AG04450 (cell line): ENCODE results near the gene CYS1. TPM values are rescaled to one million over a fixed set of nuclear protein-coding genes. Genes with fewer than 3 reads are reported as not detected.

Experiments used
- CTCF ChIA-PET: fragments of 300-600, 350-600 bp; formaldehyde crosslinking; extraction: SDS; loops from one replicate; lab custom pipeline; 2022; ENCODE audit warnings: antibody characterized with exemption, inconsistent platforms; lab: Charles Lee
- POLR2A ChIA-PET: fragments of 350-600 bp; formaldehyde crosslinking; extraction: SDS; loops from one replicate; lab custom pipeline; 2021; ENCODE audit warnings: antibody characterized with exemption, inconsistent platforms; lab: Yijun Ruan, JAX
- DNase-seq: peaks from one replicate; pipeline ENCODE4 v3.0.0-alpha.2; 2011; ENCODE audit warnings: low read depth, low spot score
- H3K27ac ChIP-seq: one replicate; pipeline ENCODE4 v1.5.1; 2012; ENCODE audit warnings: low read depth, low read length, control low read depth
- H3K27me3 ChIP-seq: one replicate; pipeline ENCODE4 v1.6.0; 2012; ENCODE audit warnings: low read length; ENCODE audit not compliant: control insufficient read depth, insufficient read depth
- H3K4me3 ChIP-seq: 2 replicates; pipeline ENCODE4 v1.5.1; 2011; ENCODE audit warnings: mild to moderate bottlenecking, low read depth, low read length, control low read depth
- H3K9me3 ChIP-seq: 2 replicates; pipeline ENCODE4 v1.5.1; 2012; ENCODE audit warnings: low read length; ENCODE audit not compliant: control insufficient read depth, insufficient read depth
- CTCF ChIP-seq: IDR thresholded peaks from 2 replicates; pipeline ENCODE4 v1.5.1; 2011; ENCODE audit warnings: low read depth, low read length, control low read depth, inconsistent platforms
- polyA plus RNA-seq: library from polyadenylated mRNA; depleted of rRNA; stranded (reverse); fragments of >200 nt; gene quantifications from 2 replicates; pipeline ENCODE4 v1.2.3, GENCODE V29; 2011; rRNA removed
- small RNA-seq: library from RNA; depleted of rRNA; stranded (forward); fragments of <200 nt; gene quantifications from one replicate; pipeline ENCODE3, GENCODE V24; 2012; ENCODE audit warnings: low read depth; ENCODE audit not compliant: insufficient read length

Gene CYS1
- polyA plus RNA-seq, 1 experiment: 0.12 TPM

GRCh38 chr2:10009271-10009810 is 70.9 kb downstream of the CYS1 start:
- POLR2A ChIA-PET: no interaction called here
- H3K27ac ChIP-seq: no peak overlapping the region
- CTCF ChIA-PET: interaction anchor here (1.2 to 3.5 kb wide), 2 partner anchors 25 to 195 kb away, joined by 3 to 16 read pairs; no protein-coding TSS in a partner anchor

GRCh38 chr2:10008809-10009176 is 71.4 kb downstream of the CYS1 start:
- POLR2A ChIA-PET: no interaction called here
- Histone ChIP-seq H3K9me3 (peaks cover 40% of the 10 kb centered on the region), H3K4me3 (no peak overlapping the region), H3K27me3 (no peaks in the 10 kb centered on the region), H3K27ac (no peak overlapping the region)
- CTCF ChIA-PET: interaction anchor here (1.2 to 3.5 kb wide), 2 partner anchors 25 to 195 kb away, joined by 3 to 16 read pairs; no protein-coding TSS in a partner anchor
- DNase-seq: no peak
- TF ChIP-seq CTCF: no peak

More at GRCh38 chr2:10009271-10009810, 70.9 kb downstream of the CYS1 start:
- no peaks in the 10 kb centered on the region for H3K27me3 ChIP-seq
- TF ChIP-seq CTCF: no peak
- DNase-seq: no peak
- peaks cover 46% of the 10 kb centered on the region for H3K9me3 ChIP-seq
- H3K4me3 ChIP-seq: no peak overlapping the region

GRCh38 chr2:10007921-10008808 is 72.0 kb downstream of the CYS1 start:
- CTCF ChIA-PET: interaction anchor here (1.2 to 3.5 kb wide), 3 partner anchors 24 to 194 kb away, joined by 3 to 16 read pairs (median 12); no protein-coding TSS in a partner anchor
- peaks cover 34% of the 10 kb centered on the region for H3K9me3 ChIP-seq
- no peak for TF ChIP-seq CTCF
- DNase-seq: no peak
- no peak overlapping the region for H3K27ac ChIP-seq
- POLR2A ChIA-PET: interaction anchor here (0.5 kb wide), 1 partner anchor 38 kb away, joined by 6 read pairs; no protein-coding TSS in a partner anchor
- no peak overlapping the region for H3K4me3 ChIP-seq
- H3K27me3 ChIP-seq: no peaks in the 10 kb centered on the region

- no peak overlapping the region for H3K4me3 ChIP-seq
- DNase-seq: no peak
- no peak for TF ChIP-seq CTCF
- no peaks in the 10 kb centered on the region for H3K27me3 ChIP-seq
- POLR2A ChIA-PET: interaction anchor here (0.5 kb wide), 1 partner anchor 38 kb away, joined by 6 read pairs; no protein-coding TSS in a partner anchor
- no peak overlapping the region for H3K27ac ChIP-seq
- H3K9me3 ChIP-seq: peaks cover 27% of the 10 kb centered on the region
- CTCF ChIA-PET: interaction anchor here (2.7 to 3.5 kb wide), 2 partner anchors 23 to 193 kb away, joined by 12 to 16 read pairs; no protein-coding TSS in a partner anchor
These were observed 72.8 kb downstream of the CYS1 start for GRCh38 chr2:10007435-10007834.

Small RNAs within 50 kb of the gene (small RNA-seq; reads per million reads assigned to genes)
- not detected for gene RF00568

Other genes starting within 250 kb of the CYS1 start
- gene TAF1B, start 236.9 kb downstream of the CYS1 start, polyA plus RNA-seq: 17.2 and 25.8 TPM in 2 replicates
- 0.55 and 0.64 TPM in 2 replicates for gene GRHL1, start 128.7 kb downstream of the CYS1 start, polyA plus RNA-seq
- gene KLF11, start 36.9 kb downstream of the CYS1 start, polyA plus RNA-seq: 4.9 and 5.5 TPM in 2 replicates
- gene RRM2, start 42.3 kb upstream of the CYS1 start, polyA plus RNA-seq: 13.7 and 21.7 TPM in 2 replicates
- gene HPCAL1, start 222.5 kb upstream of the CYS1 start, polyA plus RNA-seq: 14.4 and 19.7 TPM in 2 replicates